ENCODE data around the gene CAPN3. TPM values are rescaled to one million over a fixed set of nuclear protein-coding genes. Genes with fewer than 3 reads are reported as not detected.

The CAPN3 gene
- total RNA-seq, 1 experiment from 2014 or later = 0.54 TPM

- H3K27ac ChIP-seq (ENCODE audit: low read depth, low read length, poor library complexity, severe bottlenecking) = no peak overlapping the region
- H3K4me3 ChIP-seq (ENCODE audit: low read depth, low read length, poor library complexity, severe bottlenecking) = no peak overlapping the region
- H3K27me3 ChIP-seq (replicated peaks; ENCODE audit: insufficient read depth, low read depth, low read length, poor library complexity) = no peaks in the 10 kb centered on the region
- no TSS peak for BruUV-seq (replicated peaks)
- no peaks in the 10 kb centered on the region for H3K9me3 ChIP-seq (ENCODE audit: low read depth, low read length, poor library complexity, severe bottlenecking)
- POLR2A ChIA-PET (ENCODE audit: low non-redundant PET) = no interaction called here
- TF ChIP-seq, protein P1, sequence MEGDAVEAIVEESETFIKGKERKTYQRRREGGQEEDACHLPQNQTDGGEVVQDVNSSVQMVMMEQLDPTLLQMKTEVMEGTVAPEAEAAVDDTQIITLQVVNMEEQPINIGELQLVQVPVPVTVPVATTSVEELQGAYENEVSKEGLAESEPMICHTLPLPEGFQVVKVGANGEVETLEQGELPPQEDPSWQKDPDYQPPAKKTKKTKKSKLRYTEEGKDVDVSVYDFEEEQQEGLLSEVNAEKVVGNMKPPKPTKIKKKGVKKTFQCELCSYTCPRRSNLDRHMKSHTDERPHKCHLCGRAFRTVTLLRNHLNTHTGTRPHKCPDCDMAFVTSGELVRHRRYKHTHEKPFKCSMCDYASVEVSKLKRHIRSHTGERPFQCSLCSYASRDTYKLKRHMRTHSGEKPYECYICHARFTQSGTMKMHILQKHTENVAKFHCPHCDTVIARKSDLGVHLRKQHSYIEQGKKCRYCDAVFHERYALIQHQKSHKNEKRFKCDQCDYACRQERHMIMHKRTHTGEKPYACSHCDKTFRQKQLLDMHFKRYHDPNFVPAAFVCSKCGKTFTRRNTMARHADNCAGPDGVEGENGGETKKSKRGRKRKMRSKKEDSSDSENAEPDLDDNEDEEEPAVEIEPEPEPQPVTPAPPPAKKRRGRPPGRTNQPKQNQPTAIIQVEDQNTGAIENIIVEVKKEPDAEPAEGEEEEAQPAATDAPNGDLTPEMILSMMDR (conservative IDR thresholded peaks at IDR 0.05; ENCODE audit: low read depth, low read length) = no peak
- TF ChIP-seq EZH2 (IDR thresholded peaks at IDR 0.05; ENCODE audit: borderline replicate concordance, low read depth, low read length, poor library complexity, severe bottlenecking) = no peak
- no peaks in the 10 kb centered on the region for H3K36me3 ChIP-seq (ENCODE audit: insufficient read depth, low read length, poor library complexity, severe bottlenecking)
- intact Hi-C loops (cut with micrococcal nuclease; ENCODE audit: unreplicated experiment) = no loop called here
- DNase-seq (ENCODE audit: low spot score) = no peak
- CTCF ChIA-PET = no interaction called here
- H3K4me1 ChIP-seq (ENCODE audit: insufficient read depth, low read length, poor library complexity, severe bottlenecking) = no peaks in the 10 kb centered on the region
Measured at GRCh38 chr15:42404461-42405235, 45.3 kb downstream of the CAPN3 start.

DNA sequence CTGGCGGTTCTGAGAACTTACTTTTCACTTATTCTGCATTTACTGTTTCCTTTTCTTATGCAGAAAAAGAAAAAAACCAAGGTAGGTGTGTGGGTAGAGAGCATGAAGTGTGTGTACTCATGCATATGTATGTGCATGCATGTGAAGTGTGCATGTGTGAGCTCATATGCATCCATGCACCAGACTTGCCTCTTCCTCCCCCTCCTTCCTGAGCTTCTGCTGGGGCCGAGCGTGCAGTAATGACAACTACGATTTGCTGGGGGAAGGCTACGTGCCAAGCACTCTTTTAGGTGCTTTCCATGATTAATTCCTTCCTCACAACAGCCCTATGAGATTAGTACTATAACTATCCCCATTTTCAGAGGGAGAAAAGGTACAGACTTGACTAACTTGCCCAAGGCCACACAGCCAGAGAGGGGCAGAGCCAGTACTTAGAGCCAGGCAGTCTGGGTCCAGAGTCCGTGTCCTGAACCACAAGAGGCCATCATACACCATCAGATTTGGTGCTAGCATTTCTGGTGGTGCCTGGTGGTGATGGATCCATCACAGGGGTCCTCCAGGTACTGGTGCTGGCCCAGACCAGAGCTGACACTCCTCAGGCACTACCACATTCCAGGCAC lies 46.7 kb downstream of the CAPN3 start:
- POLR2A ChIA-PET (ENCODE audit: low non-redundant PET) = no interaction called here

DNA sequence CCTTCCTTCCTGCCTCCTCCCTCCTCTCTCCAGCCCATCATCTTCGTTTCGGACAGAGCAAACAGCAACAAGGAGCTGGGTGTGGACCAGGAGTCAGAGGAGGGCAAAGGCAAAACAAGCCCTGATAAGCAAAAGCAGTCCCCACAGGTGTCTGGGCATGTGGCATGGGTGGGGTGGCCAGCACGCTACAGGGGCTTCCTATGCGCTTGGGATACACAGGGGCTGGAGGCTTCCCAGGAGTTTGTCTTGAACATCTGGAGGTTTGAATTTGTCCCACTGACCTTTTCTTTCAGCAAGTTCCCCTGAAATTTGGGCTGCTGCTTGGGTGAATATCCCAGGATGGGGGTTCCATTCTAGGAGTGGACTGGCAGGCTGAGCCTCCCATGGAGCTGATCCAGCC lies 48.9 kb downstream of the CAPN3 start:
- DNase-seq (ENCODE audit: low spot score) = no peak
- POLR2A ChIA-PET (ENCODE audit: low non-redundant PET) = no interaction called here
- no peaks in the 10 kb centered on the region for H3K9me3 ChIP-seq (ENCODE audit: low read depth, low read length, poor library complexity, severe bottlenecking)
- CTCF ChIA-PET = no interaction called here
- no peak overlapping the region for H3K27ac ChIP-seq (ENCODE audit: low read depth, low read length, poor library complexity, severe bottlenecking)
- H3K4me3 ChIP-seq (ENCODE audit: low read depth, low read length, poor library complexity, severe bottlenecking) = no peak overlapping the region
- no peak for TF ChIP-seq EZH2 (IDR thresholded peaks at IDR 0.05; ENCODE audit: borderline replicate concordance, low read depth, low read length, poor library complexity, severe bottlenecking)
- no peaks in the 10 kb centered on the region for H3K4me1 ChIP-seq (ENCODE audit: insufficient read depth, low read length, poor library complexity, severe bottlenecking)
- no TSS peak for BruUV-seq (replicated peaks)
- intact Hi-C loops (cut with micrococcal nuclease; ENCODE audit: unreplicated experiment) = no loop called here
- peaks cover 3% of the 10 kb centered on the region for H3K36me3 ChIP-seq (ENCODE audit: insufficient read depth, low read length, poor library complexity, severe bottlenecking)
- no peaks in the 10 kb centered on the region for H3K27me3 ChIP-seq (replicated peaks; ENCODE audit: insufficient read depth, low read depth, low read length, poor library complexity)

More for the DNA sequence above, 46.7 kb downstream of the CAPN3 start:
- no peak overlapping the region for H3K27ac ChIP-seq (ENCODE audit: low read depth, low read length, poor library complexity, severe bottlenecking)
- H3K4me1 ChIP-seq (ENCODE audit: insufficient read depth, low read length, poor library complexity, severe bottlenecking) = no peaks in the 10 kb centered on the region
- no peak for TF ChIP-seq EZH2 (IDR thresholded peaks at IDR 0.05; ENCODE audit: borderline replicate concordance, low read depth, low read length, poor library complexity, severe bottlenecking)
- TF ChIP-seq, protein P1 (conservative IDR thresholded peaks at IDR 0.05; ENCODE audit: low read depth, low read length) = no peak
- CTCF ChIA-PET = no interaction called here
- no peaks in the 10 kb centered on the region for H3K36me3 ChIP-seq (ENCODE audit: insufficient read depth, low read length, poor library complexity, severe bottlenecking)
- no peak overlapping the region for H3K4me3 ChIP-seq (ENCODE audit: low read depth, low read length, poor library complexity, severe bottlenecking)
- intact Hi-C loops (cut with micrococcal nuclease; ENCODE audit: unreplicated experiment) = no loop called here
- no TSS peak for BruUV-seq (replicated peaks)
- DNase-seq (ENCODE audit: low spot score) = no peak
- no peaks in the 10 kb centered on the region for H3K27me3 ChIP-seq (replicated peaks; ENCODE audit: insufficient read depth, low read depth, low read length, poor library complexity)
- no peaks in the 10 kb centered on the region for H3K9me3 ChIP-seq (ENCODE audit: low read depth, low read length, poor library complexity, severe bottlenecking)
